Lower leg skin (tissue), 3 donors: ENCODE data around the gene TMEM187.

Source experiments
- CTCF ChIP-seq, 3 donors: fragments of 450-650 bp; IDR thresholded peaks; one replicate each; pipeline ENCODE4 v1.5.1; 2016; ENCODE audit warnings: antibody characterized with exemption in 3 of 3, mild to moderate bottlenecking in 3 of 3, moderate library complexity in 2 of 3
- POLR2A ChIP-seq, 2 donors: fragments of 450-650 bp; IDR thresholded peaks; one replicate each; pipeline ENCODE4 v1.6.1; 2016 to 2017; ENCODE audit warnings: antibody characterized with exemption in 2 of 2, mild to moderate bottlenecking in 1 of 2, moderate library complexity in 1 of 2

- TF ChIP-seq CTCF (IDR thresholded peaks at IDR 0.05) (no peak), POLR2A (IDR thresholded peaks at IDR 0.05) (no peak)
Measured at GRCh38 chrX:153966841-153967535, 5.6 kb upstream of the TMEM187 start.
